AG08396 (cell line): ENCODE measurements around the gene PRDM15.

ENCODE experiments used
- DNase-seq: peaks from one replicate; pipeline ENCODE4 v3.0.0; 2012; ENCODE audit warnings: low spot score, mixed read lengths

PRDM15 gene

GRCh38 chr21:41863439-41863740, 15.8 kb downstream of the PRDM15 start:
- DNase-seq: no peak

GRCh38 chr21:41861987-41862386, 17.2 kb downstream of the PRDM15 start:
- DNase-seq: no peak

DNA sequence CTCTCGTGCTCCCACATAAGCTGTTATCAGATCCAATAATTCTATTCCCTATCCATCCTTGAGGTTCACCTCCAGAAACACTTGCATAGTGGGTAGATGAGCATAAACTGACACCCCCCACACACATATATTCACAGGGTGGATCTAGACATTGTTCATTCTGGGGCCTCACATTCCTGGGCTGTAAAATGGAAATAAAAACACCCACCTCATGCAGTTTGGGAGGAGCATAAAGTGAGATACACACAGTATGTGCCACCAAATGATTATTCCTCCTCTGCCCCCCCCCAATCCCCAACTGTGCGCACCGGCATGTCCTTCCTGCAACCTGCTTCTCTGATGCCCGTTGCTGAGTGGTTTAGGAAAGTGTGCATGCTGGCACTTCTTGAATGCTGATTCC, 17.9 kb downstream of the PRDM15 start:
- DNase-seq: no peak

- no peak for DNase-seq
Observed at GRCh38 chr21:41859297-41859980, 19.7 kb downstream of the PRDM15 start.

DNA sequence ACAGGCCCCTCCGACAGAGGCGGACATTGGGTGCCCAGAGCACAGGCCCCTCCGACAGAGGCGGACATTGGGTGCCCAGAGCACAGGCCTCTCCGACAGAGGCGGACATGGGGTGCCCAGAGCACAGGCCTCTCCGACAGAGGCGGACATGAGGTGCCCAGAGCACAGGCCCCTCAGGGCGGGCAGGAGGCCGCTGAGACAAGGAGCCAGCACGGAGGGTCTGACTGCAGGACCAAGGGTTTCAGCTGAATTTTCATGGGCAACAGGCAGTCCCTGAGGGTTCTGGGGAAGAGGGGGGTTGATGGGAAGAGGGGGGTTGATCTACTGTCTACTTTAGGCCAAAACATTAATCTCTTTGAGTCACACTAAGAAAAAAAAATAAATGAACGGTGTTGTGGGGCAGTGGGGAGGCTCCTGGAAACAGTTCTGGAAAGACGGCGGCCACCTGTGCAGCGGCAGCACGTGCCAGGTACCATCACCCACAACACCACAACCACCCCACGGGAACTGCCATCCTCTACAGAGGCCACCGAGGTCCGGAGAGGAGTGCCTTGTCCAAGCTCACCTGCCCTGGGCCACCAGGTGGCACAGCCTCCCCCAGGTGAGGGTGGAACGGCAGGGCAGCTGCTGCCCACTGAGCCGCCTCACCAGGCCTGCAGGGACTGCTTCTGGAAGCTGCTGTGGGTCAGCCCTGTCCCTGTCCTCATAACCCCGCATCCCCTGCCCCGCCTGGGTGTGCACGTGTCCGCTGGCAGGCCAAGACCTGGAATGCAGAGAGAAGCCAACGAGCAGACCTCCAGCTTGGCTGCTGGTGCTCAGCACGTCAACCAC, 20.5 kb downstream of the PRDM15 start:
- no peak for DNase-seq

DNA sequence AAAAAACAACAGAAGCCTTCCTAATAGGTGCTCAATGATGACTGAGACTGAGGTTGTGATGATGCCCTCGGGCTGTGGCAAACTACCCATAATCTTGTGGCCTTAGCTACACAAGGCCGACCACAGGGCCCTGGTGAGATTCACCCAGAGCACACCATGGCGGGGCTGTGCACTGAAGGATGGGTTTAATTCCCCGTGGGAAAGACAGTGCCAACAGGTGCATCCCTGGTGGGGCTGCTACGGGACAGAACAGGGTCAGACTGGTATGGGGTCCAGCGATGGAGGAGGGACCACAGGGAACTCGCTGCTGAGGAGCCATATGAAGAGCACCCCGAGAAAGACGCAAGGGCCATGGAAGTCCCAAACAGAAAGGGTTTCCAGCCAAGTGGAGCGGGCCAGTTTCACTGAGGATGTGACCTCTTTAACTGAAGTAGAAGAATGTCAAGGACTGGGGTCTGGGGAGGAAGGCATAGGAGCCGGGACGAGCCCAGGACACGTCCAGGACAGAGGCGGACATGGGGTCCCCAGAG, 21.3 kb downstream of the PRDM15 start:
- no peak for DNase-seq

GRCh38 chr21:41856572-41856971, 22.6 kb downstream of the PRDM15 start:
- DNase-seq: no peak

- DNase-seq: no peak
Observed at GRCh38 chr21:41854426-41854995, 24.6 kb downstream of the PRDM15 start.

- DNase-seq: no peak
Observed at GRCh38 chr21:41852929-41853320, 26.2 kb downstream of the PRDM15 start.

- DNase-seq: no peak
Observed at GRCh38 chr21:41852151-41852928, 26.8 kb downstream of the PRDM15 start.

DNA sequence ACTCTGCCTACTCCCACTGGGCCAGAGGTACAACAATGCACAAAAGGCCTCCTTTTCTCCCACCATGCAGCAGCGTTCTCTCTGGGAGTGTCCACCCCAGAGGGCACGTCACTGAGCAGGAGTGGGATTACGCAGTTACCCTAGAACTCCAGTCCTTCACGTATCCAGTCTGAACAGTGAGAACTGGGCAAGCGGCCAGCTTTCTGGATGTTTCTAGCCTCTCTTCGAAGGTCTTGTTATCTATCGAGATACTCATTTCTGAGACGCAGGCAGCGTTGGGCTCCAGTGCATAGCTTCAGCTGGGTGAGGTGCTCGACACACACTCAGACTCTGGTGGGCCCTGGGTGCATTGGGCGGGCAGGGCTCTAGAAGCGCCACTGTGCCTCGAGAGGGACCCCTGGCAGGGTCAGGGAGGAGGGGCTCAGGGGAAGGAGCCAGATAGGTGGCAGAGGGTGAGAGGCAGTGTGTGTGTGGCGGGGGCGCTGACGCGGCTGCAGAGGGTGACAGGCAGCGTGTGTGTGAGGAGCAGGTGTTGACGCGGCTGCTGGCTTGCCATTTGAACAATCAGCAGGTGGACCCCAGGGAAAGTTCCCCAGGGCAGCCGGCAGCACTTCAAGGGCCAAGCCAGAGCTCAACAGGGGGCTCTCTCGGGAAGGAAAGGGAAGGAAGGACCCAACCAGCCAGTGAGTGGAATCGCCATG, 27.9 kb downstream of the PRDM15 start:
- no peak for DNase-seq

DNA sequence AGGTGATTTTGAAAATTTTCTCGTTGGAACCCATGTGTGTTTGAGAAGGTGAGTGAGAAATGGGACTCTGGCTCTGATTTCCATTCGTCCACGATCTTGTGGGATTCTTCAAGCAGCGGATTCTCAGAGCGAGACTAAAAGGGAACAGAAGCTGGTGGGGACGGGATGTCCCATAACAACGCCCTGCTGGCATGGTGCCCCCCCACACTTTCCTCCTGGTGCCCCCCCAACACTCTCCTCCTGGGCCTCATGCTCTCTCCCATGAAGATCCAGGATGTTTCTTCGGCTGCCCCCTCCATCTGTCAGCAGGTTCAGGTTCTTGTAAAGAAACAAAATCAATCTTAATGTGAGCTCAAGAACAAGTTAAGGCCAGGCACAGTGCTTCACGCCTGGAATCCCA, 29.1 kb downstream of the PRDM15 start:
- no peak for DNase-seq

DNA sequence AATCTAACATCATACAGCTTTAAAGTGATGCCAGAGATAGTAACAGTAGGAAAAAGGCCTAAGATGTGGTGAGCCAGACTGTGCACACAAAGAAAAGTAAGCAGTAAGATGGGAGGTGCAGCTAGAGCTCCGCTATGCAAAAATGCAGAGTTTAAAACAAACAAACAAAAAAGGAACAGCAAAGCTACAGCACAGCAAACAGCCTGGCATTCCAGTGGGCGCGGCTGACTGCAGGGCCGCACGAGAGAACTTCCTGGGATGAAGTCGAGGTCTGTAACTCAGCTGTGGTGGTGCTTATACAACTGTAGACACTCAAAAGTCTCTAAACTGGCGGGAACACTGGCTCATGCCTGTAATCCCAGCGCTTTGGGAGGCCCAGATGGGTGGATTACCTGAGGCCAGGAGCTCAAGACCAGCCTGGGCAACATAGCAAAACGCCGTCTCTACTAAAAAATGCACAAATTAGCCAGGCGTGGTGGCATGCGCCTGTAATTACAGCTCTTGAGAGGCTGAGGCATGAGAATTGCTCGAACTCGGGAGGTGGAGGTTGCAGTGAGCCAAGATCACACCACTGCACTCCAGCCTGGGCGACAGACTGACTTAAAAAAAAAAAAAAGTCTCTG, 30.1 kb downstream of the PRDM15 start:
- no peak for DNase-seq

DNA sequence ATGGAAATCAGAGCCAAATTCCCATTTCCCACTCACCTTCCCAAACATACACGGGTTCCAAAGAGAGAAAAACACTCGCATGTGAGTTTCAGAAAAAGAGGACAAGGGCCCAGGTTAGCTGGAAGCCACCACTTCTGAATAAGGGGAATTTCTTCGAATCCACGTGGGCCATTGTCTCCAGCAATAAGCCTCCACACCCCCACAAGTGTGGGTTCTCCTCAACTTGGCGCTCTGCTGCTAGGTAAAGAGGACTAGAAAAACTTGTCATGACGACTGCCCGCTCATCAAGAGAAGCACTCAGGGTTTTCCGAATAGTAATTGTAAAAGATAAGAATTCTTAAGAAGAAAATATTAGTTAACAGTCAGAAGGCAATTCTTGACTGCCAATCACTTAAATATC, 30.6 kb downstream of the PRDM15 start:
- no peak for DNase-seq

- no peak for DNase-seq
Observed at GRCh38 chr21:41847066-41847804, 31.9 kb downstream of the PRDM15 start.

- no peak for DNase-seq
Observed at GRCh38 chr21:41846536-41846935, 32.6 kb downstream of the PRDM15 start.

- no peak for DNase-seq
Observed at GRCh38 chr21:41846033-41846317, 33.2 kb downstream of the PRDM15 start.

DNA sequence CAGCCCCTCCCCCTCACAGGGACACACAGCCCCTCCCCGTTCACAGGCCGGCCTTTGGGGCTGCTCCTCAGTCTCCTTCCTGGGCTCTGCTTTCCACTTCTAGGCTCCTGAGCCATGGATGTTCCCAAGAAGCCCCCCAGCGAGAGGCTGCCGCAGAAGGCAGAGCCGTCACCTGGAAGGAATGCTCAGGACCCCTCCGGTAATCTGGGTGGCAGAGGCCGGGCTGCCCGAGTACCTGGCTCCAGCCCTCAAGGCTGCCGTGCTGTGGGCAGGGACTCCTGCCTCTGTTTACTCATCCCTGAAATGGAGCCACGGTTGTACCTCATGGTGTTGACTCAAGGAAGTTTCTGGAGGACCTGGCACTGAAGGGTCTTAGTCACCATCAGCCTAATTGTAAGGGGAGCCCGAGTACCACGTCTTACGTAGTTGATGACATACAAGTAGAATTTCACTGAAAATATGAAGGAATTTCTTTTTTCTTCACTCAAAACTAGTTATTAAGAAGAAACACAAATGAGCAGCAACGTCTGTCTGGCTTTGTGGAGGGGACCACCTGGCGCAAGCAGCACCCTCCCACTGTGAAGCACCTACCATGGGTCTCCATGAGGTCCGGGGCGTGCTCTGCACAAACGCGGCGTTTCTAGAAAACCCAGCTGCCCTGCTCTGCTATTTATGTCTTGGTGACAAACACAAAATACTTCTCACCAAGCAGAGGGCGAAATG, 33.7 kb downstream of the PRDM15 start:
- no peak for DNase-seq

DNA sequence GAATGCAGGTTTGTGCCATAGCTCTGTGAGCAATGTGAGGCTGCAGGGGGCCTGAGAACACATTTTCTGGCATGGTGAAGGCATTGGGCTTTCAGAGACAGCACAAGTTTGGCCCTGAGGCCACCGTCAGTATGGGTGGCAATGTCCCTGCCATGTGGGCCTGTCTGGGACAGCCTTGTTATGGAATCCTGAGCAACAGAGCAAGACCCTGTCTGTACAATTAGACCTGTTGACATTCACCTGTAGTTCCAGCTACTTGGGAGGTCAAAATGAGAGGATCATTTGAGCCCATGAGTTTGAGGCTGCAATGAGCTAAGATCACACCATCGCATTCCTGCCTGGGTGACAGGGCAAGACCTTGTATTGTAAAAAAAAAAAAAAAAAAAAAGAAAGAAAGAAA, 35.6 kb downstream of the PRDM15 start:
- DNase-seq: no peak

DNA sequence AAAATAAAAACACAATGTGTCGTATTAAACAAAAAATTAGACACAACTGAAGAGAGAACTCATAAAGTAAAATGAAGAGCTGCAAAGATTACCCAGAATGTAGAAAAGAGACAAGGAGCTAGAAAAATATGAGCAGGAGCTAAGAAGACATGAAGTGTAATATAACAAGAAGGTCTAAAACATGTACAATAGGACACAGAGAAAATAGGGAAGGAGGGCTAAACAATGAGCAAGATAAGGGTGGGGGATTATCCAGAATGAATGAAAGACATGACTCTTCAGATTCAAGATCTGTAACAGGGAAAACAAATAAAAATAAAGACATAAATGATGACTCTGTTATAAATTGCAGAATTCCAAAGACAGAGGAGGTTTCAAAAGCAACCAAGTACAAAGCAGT, 38.3 kb downstream of the PRDM15 start:
- DNase-seq: no peak
